Hematopoietic multipotent progenitor cell treated with erythropoietin and hydrocortisone succinate and interleukin-3 and kit ligand, for 8 days (in vitro differentiated cells): ENCODE data around the gene ATP2B1.

ENCODE experiments used
- DNase-seq: peaks from one replicate; pipeline ENCODE4 v3.0.0-alpha.2; 2015

Gene ATP2B1

DNA sequence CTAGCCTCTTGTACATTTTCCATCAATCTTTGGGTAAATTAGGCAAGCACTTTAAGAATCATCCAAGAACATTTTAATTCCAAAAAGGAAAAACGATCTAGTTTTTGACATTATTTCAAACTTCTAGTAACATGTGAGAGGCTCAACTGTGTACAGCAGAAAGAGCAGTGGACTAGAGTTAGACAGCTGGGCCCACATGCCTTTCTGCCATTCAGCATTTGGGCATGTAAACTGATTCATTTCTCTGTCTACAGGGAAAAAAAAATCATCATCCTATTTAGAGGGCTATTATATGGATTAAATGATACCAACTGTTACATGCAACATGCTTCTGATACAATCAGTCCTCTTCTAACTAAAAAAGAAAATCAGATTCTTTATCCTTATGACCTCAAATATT is 17.7 kb downstream of the ATP2B1 start:
- no peak for DNase-seq

DNA sequence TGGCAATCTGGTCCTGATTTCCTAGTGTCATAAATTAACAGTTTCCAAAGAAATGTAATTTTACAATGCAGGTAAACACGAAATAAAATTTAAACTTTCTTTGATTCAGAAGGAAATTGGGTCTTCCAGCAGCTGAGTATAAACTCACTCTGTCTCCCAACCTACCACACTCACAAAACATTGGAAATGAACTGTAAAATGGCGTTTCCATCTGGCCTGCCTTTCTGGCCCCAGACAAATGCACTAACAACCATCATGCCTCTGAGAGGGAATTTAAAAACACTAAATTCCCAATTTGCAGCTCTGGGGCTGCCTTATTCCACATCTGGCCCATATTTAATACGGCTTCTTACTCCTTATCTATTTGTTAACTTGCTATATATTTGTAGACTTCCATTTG is 19.3 kb downstream of the ATP2B1 start:
- no peak for DNase-seq

DNA sequence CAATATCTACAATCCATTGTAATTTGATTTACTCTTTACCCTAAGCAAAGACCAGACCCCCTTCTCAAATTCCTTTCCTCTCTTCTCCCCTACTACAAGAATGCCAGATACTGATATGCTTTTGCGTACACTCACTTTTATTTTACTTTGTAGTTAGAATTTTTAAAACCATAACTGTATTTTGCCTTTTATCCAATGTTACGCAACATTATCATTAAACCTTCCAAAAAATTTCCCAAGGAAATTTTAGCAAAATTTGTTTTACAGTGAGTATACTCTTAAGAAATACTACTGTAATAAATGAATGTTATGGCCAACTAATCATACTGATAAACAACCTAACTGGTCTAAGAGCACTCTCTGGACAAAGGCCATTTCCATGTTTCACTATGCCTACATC is 22.3 kb downstream of the ATP2B1 start:
- no peak for DNase-seq

GRCh38 chr12:89685363-89685972 is 23.2 kb downstream of the ATP2B1 start:
- DNase-seq: no peak

DNA sequence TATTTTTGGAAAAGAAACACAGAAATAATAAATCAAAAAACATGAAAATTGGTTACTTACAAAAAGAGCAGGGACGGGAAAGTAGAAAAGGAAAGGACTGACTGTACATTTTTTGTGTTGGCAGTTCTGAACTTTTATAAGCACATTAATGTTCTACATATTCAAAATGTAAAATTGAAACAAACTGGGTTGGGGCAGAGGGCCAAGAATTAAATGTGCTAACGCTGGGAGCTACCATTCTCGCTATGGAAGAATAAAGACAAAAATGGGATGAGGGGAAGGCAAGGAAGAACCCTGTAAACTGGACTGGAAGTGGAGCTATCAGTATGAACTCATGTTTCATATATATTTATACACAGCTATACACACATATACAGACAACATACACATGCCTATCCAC is 24.5 kb downstream of the ATP2B1 start:
- DNase-seq: no peak

GRCh38 chr12:89682284-89682683 is 26.4 kb downstream of the ATP2B1 start:
- no peak for DNase-seq

DNA sequence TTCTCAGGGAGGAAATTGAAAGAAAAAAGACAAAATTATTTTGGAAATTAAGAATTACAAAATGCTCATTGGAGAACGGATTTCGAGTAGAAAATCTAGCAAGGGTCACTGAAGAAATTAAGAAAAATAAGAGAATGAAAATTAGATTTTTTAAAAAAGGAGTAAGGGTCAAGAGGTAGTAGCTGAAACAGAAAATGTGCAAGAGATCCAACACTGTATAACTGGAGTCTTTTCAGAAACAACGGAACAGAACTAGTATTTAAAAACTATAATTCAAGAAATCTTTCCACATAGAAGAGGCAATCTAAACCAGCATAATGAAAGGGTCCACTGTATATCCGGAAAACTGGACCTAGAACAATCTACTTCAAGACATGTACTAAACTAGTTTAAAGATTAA is 28.2 kb downstream of the ATP2B1 start:
- DNase-seq: no peak

- DNase-seq: peak; percentile 39
Observed at GRCh38 chr12:89679631-89680030, 29.0 kb downstream of the ATP2B1 start.

GRCh38 chr12:89678225-89678624 is 30.4 kb downstream of the ATP2B1 start:
- DNase-seq: peak; percentile 21

DNA sequence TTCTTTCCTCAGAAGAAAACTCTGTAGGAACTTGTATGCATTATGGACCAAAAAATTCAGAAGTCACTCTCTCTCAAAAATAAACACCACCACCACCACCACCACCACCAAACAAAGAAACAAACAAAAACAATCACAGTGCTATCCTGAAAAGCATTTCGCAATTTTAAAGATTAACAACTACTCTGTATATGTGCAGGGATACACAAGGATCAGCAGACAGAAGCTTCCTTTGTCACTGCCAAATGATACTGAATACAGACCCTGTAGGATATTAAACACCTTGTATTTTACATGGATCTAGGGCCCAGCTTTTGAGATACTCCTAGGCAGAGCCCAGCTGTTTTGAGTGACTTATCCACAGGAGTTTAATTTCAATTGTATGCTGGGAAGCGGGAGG is 31.7 kb downstream of the ATP2B1 start:
- DNase-seq: no peak

- peak; percentile 17 for DNase-seq
Observed at GRCh38 chr12:89674326-89674942, 34.2 kb downstream of the ATP2B1 start.

GRCh38 chr12:89673603-89674002 is 35.0 kb downstream of the ATP2B1 start:
- no peak for DNase-seq

- DNase-seq: no peak
Observed at GRCh38 chr12:89672589-89672979, 36.1 kb downstream of the ATP2B1 start.

DNA sequence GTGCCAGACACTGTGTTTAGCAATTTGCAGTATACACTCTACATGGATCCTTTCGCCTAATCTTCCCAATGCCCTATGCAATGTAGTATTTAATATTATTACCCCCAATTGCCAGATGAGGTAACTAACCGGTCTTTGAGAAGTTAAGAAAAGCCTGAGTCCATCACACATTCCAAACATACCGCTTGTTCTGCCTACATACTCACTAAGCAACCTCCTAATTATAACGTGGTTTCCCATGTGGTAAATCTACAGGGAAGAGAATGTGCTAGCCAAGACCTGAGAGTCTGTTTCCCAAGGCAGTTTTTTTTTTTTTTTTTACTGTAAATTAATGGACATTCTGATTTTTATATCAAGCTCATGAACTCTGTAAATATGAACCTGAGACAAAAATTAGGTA is 37.2 kb downstream of the ATP2B1 start:
- no peak for DNase-seq

DNA sequence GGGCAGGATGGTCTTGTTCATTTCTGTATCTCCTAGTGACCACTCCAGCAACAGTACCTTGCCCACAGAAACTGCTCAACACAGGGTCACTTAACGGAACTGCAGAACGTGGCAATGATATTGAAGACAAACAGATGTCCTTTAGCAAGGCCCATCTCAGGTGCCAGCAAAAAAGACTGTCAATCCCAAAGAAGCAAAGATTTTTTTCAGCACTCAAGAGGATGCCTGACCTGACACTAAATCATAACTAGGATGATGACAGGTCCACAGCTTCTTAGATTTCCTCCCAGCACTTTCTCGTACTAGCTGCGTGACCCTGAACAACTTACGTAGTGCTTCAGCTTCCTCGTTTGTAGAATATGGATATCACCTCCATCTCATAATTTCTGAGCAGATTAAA is 39.4 kb downstream of the ATP2B1 start:
- DNase-seq: no peak

DNA sequence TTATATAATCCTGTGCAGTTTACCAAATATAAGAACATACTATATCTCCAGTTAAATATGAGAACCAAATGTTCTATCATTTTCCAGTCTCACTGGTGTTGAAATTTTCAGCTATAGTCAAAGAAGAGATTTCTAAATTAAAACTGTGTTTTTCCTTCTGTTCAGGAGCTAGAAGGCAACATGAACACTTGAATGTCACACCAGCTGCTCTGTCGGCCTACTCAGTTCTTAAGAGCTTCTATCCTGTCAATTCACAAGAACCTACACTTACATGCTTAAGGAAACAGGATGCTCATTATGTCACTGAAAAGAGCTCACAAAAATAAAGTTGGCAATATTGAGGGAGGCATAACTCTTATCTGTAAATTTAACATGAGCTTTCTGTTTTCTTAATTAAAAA is 43.1 kb downstream of the ATP2B1 start:
- DNase-seq: no peak

DNA sequence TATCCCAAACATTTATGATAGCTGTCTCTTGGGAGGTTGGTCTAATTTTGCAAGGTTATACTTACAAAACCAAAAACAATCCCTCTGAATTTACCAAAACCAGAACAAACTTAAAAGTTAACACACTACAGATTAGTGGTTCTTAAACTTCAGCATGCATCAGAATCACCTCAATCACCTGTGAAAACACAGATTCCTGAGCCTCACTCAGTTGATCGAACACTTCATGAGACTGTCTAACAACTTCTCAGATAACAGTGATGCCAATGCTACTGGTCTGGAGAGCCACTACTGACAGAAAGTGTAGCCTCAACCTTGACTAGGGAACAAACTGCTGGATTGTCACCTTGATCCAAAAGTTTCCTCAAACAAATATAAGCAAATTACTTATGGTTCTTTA is 44.2 kb downstream of the ATP2B1 start:
- peak; percentile 14 for DNase-seq

- peak; percentile 92 for DNase-seq
Observed at GRCh38 chr12:89663577-89664357, 44.9 kb downstream of the ATP2B1 start.

- no peak for DNase-seq
Observed at GRCh38 chr12:89662623-89663022, 46.0 kb downstream of the ATP2B1 start.

DNA sequence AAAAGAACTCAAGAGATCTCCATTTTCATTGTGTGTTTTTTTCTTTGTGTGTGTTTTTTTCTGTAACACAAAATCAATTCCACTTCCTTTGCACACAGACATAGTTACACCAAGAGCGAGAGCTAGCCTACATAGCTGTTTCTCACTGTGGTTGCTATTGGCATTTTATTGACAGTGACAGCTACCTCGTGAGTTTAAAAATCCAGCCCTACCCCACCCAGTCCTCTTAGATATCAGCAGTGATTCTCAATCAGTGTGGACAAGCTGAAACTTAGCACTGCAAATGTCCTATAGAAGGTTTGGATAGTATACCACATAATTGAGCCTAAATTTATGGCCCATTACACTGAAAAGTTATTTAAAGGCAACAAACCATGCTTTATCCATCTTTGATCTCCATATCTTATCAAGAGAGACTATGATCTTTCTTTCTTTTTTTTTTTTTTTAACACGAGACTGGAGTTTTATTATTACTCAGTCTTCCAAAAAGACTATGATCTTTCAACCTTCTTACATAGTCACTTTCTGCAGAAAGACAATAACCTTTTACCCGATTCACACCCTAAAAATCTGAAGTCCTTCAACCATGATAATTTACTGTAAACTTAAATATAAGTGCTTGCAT is 46.8 kb downstream of the ATP2B1 start:
- DNase-seq: no peak

DNA sequence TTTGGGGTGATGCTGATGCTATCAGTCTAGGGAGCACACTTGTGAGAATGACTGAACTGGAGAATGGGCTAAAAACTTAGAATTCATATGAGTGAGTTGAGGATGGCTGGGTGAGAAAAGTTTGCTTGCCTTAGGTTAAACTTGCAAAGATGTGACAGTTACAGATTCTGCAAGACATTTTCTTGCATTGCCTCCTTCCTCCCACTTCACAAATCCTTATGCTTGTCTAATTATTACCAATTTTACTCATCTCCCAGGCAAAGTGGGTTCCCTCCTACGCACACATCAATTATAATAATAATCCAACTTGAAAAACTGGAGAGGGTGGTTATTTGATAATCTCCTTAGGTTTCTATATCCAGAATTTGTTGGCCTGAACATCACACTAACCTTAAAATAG is 50.9 kb downstream of the ATP2B1 start:
- DNase-seq: no peak

GRCh38 chr12:89657066-89657465 is 51.6 kb downstream of the ATP2B1 start:
- no peak for DNase-seq

DNA sequence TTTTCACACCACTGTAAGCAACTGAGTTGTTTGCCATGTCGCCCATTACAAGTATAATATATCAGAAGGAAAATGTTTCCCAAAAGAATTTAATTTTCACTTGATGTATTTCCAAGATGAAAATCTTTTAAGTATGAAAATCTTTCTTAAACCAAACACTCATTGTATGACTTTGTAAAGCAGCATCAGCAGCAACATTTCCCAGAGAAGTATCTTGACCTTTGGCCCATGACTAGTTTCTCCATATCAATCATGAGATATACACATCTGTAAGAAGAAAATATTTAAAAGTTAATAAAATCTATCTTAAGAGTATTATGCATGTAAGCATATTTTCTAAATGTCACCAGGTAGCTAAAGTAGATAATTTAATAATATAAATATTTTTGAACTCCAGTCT is 52.8 kb downstream of the ATP2B1 start:
- DNase-seq: no peak

GRCh38 chr12:89651192-89651591 is 57.4 kb downstream of the ATP2B1 start:
- no peak for DNase-seq
